ENCODE data around the gene BMP2. TPM values are rescaled to one million over a fixed set of nuclear protein-coding genes. Genes with fewer than 3 reads are reported as not detected.
A peak's percentile ranks its signal among the peaks of the same experiment; 100 is the strongest.

BMP2 gene
- total RNA-seq, 6 donors from 2014 or later = 11.5 to 90.0 (median 29.2) TPM

DNA sequence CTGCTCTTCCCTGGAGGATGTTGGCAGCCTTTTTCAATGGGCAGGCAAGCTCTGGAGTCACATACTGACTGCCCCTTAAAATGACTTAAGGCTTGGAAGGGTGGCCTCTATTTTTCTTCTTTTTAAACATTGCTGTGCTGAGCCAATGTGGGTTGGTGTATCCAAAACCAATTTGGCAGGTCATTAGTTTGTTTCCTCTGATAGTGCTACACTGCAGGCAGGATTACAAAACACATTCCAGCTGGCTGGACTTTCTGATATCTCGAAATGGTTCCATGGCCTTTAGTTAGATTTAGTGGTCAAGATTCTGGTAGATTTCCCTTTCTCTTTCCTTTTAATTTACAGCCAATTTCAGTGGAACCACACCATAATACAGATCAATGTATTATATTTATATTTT lies 28.1 kb upstream of the BMP2 start:
- Histone ChIP-seq H3K27me3 (no peaks in the 10 kb centered on the region), H3K4me1 (no peaks in the 10 kb centered on the region), H3K9me3 (no peaks in the 10 kb centered on the region), H3K36me3 (no peaks in the 10 kb centered on the region), H3K4me3 (no peak overlapping the region), H3K27ac (no peak overlapping the region)
- DNase-seq (no peak), ATAC-seq (ENCODE audit: low FRiP score in 2 of 2) (no peak)
- TF ChIP-seq, protein P1, sequence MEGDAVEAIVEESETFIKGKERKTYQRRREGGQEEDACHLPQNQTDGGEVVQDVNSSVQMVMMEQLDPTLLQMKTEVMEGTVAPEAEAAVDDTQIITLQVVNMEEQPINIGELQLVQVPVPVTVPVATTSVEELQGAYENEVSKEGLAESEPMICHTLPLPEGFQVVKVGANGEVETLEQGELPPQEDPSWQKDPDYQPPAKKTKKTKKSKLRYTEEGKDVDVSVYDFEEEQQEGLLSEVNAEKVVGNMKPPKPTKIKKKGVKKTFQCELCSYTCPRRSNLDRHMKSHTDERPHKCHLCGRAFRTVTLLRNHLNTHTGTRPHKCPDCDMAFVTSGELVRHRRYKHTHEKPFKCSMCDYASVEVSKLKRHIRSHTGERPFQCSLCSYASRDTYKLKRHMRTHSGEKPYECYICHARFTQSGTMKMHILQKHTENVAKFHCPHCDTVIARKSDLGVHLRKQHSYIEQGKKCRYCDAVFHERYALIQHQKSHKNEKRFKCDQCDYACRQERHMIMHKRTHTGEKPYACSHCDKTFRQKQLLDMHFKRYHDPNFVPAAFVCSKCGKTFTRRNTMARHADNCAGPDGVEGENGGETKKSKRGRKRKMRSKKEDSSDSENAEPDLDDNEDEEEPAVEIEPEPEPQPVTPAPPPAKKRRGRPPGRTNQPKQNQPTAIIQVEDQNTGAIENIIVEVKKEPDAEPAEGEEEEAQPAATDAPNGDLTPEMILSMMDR (IDR thresholded peaks at IDR 0.05) = no peak
- TF ChIP-seq POLR2AphosphoS5 (IDR thresholded peaks at IDR 0.05) = no peak
- no peak for TF ChIP-seq EP300 (IDR thresholded peaks at IDR 0.05)
- TF ChIP-seq POLR2A (IDR thresholded peaks at IDR 0.05) = no peak
- 45 to 63% methylated on average over 1 of the region's 1 CpG for WGBS, 2 donors

DNA sequence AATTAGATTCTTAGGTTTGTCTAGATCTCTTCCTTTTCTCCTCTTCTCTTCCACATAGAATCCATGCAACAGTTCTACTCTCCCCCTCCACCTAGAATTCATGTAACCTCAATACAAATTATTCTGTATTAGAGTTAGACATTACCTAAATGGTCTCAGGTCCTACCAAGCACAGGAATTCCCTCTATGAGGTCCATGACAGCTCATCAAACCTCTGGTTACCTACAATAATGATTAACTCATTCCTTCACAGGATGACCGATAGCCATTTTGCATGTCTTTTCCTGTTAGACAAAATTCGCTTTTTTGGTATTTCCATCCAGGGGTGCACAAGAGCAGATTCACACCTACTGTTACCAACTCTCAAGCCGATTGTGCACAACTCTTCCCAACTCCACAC lies 27.4 kb upstream of the BMP2 start:
- Histone ChIP-seq H3K27ac (no peak overlapping the region), H3K36me3 (no peaks in the 10 kb centered on the region), H3K4me3 (no peak overlapping the region), H3K27me3 (no peaks in the 10 kb centered on the region), H3K9me3 (no peaks in the 10 kb centered on the region), H3K4me1 (no peaks in the 10 kb centered on the region)
- no peak for ATAC-seq (ENCODE audit: low FRiP score in 2 of 2)
- TF ChIP-seq POLR2AphosphoS5 (IDR thresholded peaks at IDR 0.05) (no peak), POLR2A (IDR thresholded peaks at IDR 0.05) (no peak), EP300 (IDR thresholded peaks at IDR 0.05) (no peak)
- TF ChIP-seq, protein P1 (IDR thresholded peaks at IDR 0.05) = no peak
- 87 to 95% methylated on average over 3 of the region's 3 CpGs for WGBS, 2 donors
- no peak for DNase-seq

DNA sequence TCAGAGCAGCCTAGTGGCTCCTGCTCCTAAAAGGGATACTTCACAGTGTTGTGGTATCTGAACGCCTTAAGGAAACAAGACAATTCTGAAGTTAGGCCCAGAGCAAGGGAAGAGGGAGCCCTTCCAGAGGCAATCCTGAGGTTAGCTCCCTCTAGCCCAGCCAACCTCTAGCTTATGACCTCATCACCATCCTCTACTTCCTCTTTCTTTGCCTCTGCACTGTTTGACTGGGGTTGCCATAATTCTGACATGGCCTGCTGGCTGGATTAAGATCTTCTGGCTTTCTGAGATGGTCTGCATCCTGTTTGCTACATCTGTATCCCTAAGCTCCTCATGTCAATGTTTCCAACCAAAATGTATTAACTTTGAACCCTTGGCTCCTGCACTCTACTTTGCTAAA lies 23.3 kb upstream of the BMP2 start:
- no peak for TF ChIP-seq POLR2AphosphoS5 (IDR thresholded peaks at IDR 0.05)
- no peak for TF ChIP-seq POLR2A (IDR thresholded peaks at IDR 0.05)
- no peak for TF ChIP-seq EP300 (IDR thresholded peaks at IDR 0.05)
- TF ChIP-seq, protein P1 (IDR thresholded peaks at IDR 0.05) = no peak

DNA sequence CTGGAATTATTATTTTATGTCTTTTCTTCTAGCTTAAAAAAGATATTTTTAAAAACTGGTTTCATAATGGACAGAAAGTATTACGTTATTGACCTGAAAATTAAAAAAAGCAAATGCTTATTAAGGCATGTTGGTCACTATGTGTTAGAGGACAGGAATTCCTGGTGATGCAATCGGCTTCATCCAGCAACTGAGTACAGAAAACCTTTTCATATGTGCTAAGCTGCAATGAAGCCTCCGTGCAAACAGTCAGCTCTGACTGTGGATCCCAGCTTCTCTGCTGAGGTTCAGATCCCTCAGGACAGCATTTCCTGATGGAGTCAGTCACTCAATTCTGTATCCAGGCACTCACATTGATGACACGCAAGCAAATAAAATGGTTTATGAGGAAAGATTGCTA lies 22.7 kb upstream of the BMP2 start:
- Histone ChIP-seq H3K27ac (no peak overlapping the region), H3K36me3 (no peaks in the 10 kb centered on the region), H3K4me1 (no peaks in the 10 kb centered on the region), H3K4me3 (no peak overlapping the region), H3K27me3 (no peaks in the 10 kb centered on the region), H3K9me3 (no peaks in the 10 kb centered on the region)
- ATAC-seq (ENCODE audit: low FRiP score in 2 of 2) (no peak), DNase-seq (no peak)
- 86 to 88% methylated on average over 4 of the region's 4 CpGs for WGBS, 2 donors
- TF ChIP-seq, protein P1 (IDR thresholded peaks at IDR 0.05) = no peak
- TF ChIP-seq POLR2AphosphoS5 (IDR thresholded peaks at IDR 0.05) (no peak), POLR2A (IDR thresholded peaks at IDR 0.05) (no peak), EP300 (IDR thresholded peaks at IDR 0.05) (no peak)

More for the DNA sequence above, 23.3 kb upstream of the BMP2 start:
- DNase-seq = no peak
- Histone ChIP-seq H3K9me3 (no peaks in the 10 kb centered on the region), H3K4me1 (no peaks in the 10 kb centered on the region), H3K4me3 (no peak overlapping the region), H3K36me3 (no peaks in the 10 kb centered on the region), H3K27ac (peak overlapping the region in 1 of 4 donors; percentile 7), H3K27me3 (no peaks in the 10 kb centered on the region)
- WGBS, 2 donors = 83 to 100% methylated on average over 1 of the region's 1 CpG
- ATAC-seq (ENCODE audit: low FRiP score in 2 of 2) = peak in 1 of 2 donors; percentile 38

DNA sequence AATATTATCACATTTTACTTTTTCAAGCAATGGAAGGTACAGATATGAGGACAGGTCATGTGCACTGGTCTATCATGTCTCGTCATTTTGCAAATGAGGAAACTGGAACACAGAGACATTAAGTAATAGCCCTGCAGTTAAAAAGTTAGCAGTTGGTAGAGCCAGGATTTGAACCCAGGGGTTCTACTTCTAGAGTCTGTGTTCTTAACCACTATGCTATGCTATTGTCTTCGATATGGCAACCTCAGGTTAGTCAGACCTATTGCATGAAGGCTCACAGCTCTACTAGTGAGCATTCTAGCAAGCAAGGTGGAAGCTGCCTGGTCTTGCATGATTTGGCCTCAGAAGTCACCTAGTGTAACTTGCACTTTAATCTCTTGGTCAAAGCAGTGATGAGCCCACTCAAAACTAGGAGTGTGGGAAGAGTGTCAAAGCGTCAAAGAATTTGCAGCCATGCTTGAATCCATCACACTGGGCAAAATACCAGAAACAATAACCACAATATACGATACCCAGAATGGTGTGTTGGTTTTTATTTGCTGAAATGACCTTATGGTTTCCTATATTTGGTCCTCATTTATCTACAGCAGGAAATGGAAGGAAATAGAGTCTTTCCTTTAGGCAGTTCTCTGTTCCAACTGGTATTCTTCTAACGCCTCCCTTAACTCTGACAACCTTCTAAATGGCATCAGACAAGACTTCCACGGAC lies 20.4 kb upstream of the BMP2 start:
- H3K4me3 ChIP-seq = no peak overlapping the region
- no peak overlapping the region for H3K27ac ChIP-seq
- H3K36me3 ChIP-seq = no peaks in the 10 kb centered on the region
- TF ChIP-seq EP300 (IDR thresholded peaks at IDR 0.05) = no peak
- no peak for TF ChIP-seq POLR2AphosphoS5 (IDR thresholded peaks at IDR 0.05)
- TF ChIP-seq POLR2A (IDR thresholded peaks at IDR 0.05) = no peak
- TF ChIP-seq, protein P1 (IDR thresholded peaks at IDR 0.05) = no peak
- H3K4me1 ChIP-seq = no peaks in the 10 kb centered on the region
- 59 to 64% methylated on average over 6 of the region's 6 CpGs for WGBS, 2 donors
- DNase-seq = no peak
- H3K27me3 ChIP-seq = no peaks in the 10 kb centered on the region
- no peak for ATAC-seq (ENCODE audit: low FRiP score in 2 of 2)
- no peaks in the 10 kb centered on the region for H3K9me3 ChIP-seq

Data from upper lobe of left lung (tissue), 6 donors.